SK-N-SH (cell line): Measurements from ENCODE around the gene CADM1. TPM values are rescaled to one million over a fixed set of nuclear protein-coding genes. Genes with fewer than 3 reads are reported as not detected.
A peak's percentile ranks its signal among the peaks of the same experiment; 100 is the strongest.

Experiments
- CTCF ChIA-PET: fragments of 300-600, 350-600 bp; formaldehyde crosslinking; extraction: SDS; loops from one replicate; lab custom pipeline; 2021; lab: Yijun Ruan, JAX
- POLR2A ChIA-PET: fragments of 350-600 bp; sonication (Branson Sonifier 250); formaldehyde crosslinking; extraction: SDS; loops from one replicate; lab custom pipeline; 2020; ENCODE audit warnings: antibody characterized with exemption, inconsistent platforms; lab: Yijun Ruan, JAX
- DNase-seq: peaks from one replicate; pipeline ENCODE4 v3.0.0; 2012
- H2AFZ ChIP-seq: fragments of 200-600 bp; sonication (generic); 2 replicates; pipeline ENCODE4 v1.8.1; 2016; ENCODE audit warnings: antibody characterized with exemption, mild to moderate bottlenecking, low read depth
- H3F3A ChIP-seq: fragments of 200-600 bp; sonication (generic); replicated peaks from 2 replicates; pipeline ENCODE3; 2016; ENCODE audit warnings: antibody characterized with exemption, mild to moderate bottlenecking; ENCODE audit not compliant: insufficient read depth
- H3K27ac ChIP-seq, 2 experiments: fragments of 200-500 bp in 1 of 2; fragments of 200-600 bp in 1 of 2; sonication (Bioruptor generic) in 1 of 2; sonication (generic), shearing (Covaris generic) in 1 of 2; 2 replicates each; pipeline versions ENCODE4 v1.5.1 to v1.6.1; 2014 to 2016; ENCODE audit warnings: low read depth in 2 of 2, inconsistent platforms in 1 of 2, low read length in 1 of 2, mild to moderate bottlenecking in 1 of 2, mixed read lengths in 1 of 2
- H3K27me3 ChIP-seq: fragments of 200-600 bp; sonication (generic), shearing (Covaris generic); 2 replicates; pipeline ENCODE4 v1.6.1; 2016; ENCODE audit warnings: mixed run types; ENCODE audit not compliant: insufficient read depth
- H3K36me3 ChIP-seq, 2 experiments: fragments of 200-500 bp in 1 of 2; fragments of 200-600 bp in 1 of 2; sonication (Bioruptor generic) in 1 of 2; sonication (generic) in 1 of 2; replicated peaks in 1 of 2; 2 replicates each; pipeline versions ENCODE3 to v1.5.1; 2014 to 2016; ENCODE audit warnings: low read length in 1 of 2, mild to moderate bottlenecking in 1 of 2; ENCODE audit not compliant: insufficient read depth in 2 of 2, control insufficient read depth in 1 of 2
- H3K4me1 ChIP-seq, 2 experiments: fragments of 200-500 bp in 1 of 2; fragments of 200-600 bp in 1 of 2; sonication (Bioruptor generic) in 1 of 2; sonication (generic), shearing (Covaris generic) in 1 of 2; 2 replicates each; pipeline versions ENCODE4 v1.5.1 to v1.6.1; 2014 to 2016; ENCODE audit warnings: low read depth in 1 of 2, low read length in 1 of 2, mixed run types in 1 of 2; ENCODE audit not compliant: insufficient read depth in 2 of 2, control insufficient read depth in 1 of 2
- H3K4me2 ChIP-seq: fragments of 200-600 bp; sonication (generic), shearing (Covaris generic); 2 replicates; pipeline ENCODE4 v1.6.1; 2017; ENCODE audit warnings: mixed run types
- H3K4me3 ChIP-seq, 2 experiments: fragments of 200-500 bp in 1 of 2; fragments of 200-600 bp in 1 of 2; sonication (Bioruptor generic) in 1 of 2; sonication (generic), shearing (Covaris generic) in 1 of 2; 2 replicates each; pipeline versions ENCODE4 v1.5.1 to v1.8.1; 2014 to 2016; ENCODE audit warnings: low read depth in 2 of 2, inconsistent platforms in 1 of 2, low read length in 1 of 2, mild to moderate bottlenecking in 1 of 2, mixed read lengths in 1 of 2, moderate library complexity in 1 of 2
- H3K79me2 ChIP-seq: fragments of 200-600 bp; sonication (generic); 2 replicates; pipeline ENCODE4 v1.8.1; 2017; ENCODE audit warnings: mild to moderate bottlenecking; ENCODE audit not compliant: insufficient read depth
- H3K9ac ChIP-seq: fragments of 200-600 bp; sonication (generic); 2 replicates; pipeline ENCODE4 v1.6.1; 2017; ENCODE audit warnings: mixed run types
- H3K9me2 ChIP-seq: fragments of 200-600 bp; sonication (generic); 2 replicates; pipeline ENCODE4 v1.6.1; 2017; ENCODE audit warnings: mixed run types
- H3K9me3 ChIP-seq: fragments of 200-600 bp; sonication (generic); 2 replicates; pipeline ENCODE4 v1.6.1; 2017; ENCODE audit warnings: mixed run types, mild to moderate bottlenecking, moderate library complexity
- H4K20me1 ChIP-seq: fragments of 200-600 bp; sonication (generic); 2 replicates; pipeline ENCODE4 v1.6.1; 2017; ENCODE audit warnings: mild to moderate bottlenecking, mixed run types; ENCODE audit not compliant: insufficient read depth
- CHD2 ChIP-seq: fragments of 150-350 bp; IDR thresholded peaks from 2 replicates; pipeline ENCODE4 v1.6.1; 2018; ENCODE audit warnings: low read length; ENCODE audit not compliant: partially characterized antibody
- EZH2phosphoT487 ChIP-seq: fragments of 200-600 bp; sonication (generic); IDR thresholded peaks from 2 replicates; pipeline ENCODE4 v1.6.1; 2017; ENCODE audit warnings: low read depth, mixed run types, mild to moderate bottlenecking, antibody characterized with exemption, moderate library complexity, borderline replicate concordance
- FOXJ3 ChIP-seq: sonication (generic); formaldehyde crosslinking; IDR thresholded peaks from 2 replicates; pipeline ENCODE4 v1.5.1; 2020; ENCODE audit warnings: mild to moderate bottlenecking, missing genetic modification reagents
- GABPA ChIP-seq: IDR thresholded peaks from 2 replicates; pipeline ENCODE4 v1.4.0; 2012; ENCODE audit warnings: low read depth, mild to moderate bottlenecking
- GATA2 ChIP-seq: sonication (generic); formaldehyde crosslinking; IDR thresholded peaks from 2 replicates; pipeline ENCODE4 v1.5.0; 2020; ENCODE audit warnings: mild to moderate bottlenecking, missing genetic modification reagents
- JUND ChIP-seq: IDR thresholded peaks from 2 replicates; pipeline ENCODE4 v1.4.0; 2012
- NFIC ChIP-seq: IDR thresholded peaks from 2 replicates; pipeline ENCODE4 v1.4.0; 2012; ENCODE audit warnings: borderline replicate concordance
- POLR2AphosphoS5 ChIP-seq: IDR thresholded peaks from 2 replicates; pipeline ENCODE4 v1.6.1; 2012; ENCODE audit warnings: low read depth, low read length
- RAD21 ChIP-seq: IDR thresholded peaks from 2 replicates; pipeline ENCODE4 v1.6.1; 2012; ENCODE audit warnings: mild to moderate bottlenecking, low read length
- RCOR1 ChIP-seq: fragments of 150-350 bp; IDR thresholded peaks from 2 replicates; pipeline ENCODE4 v1.6.1; 2017; ENCODE audit warnings: antibody characterized with exemption, low read length
- RFX5 ChIP-seq: IDR thresholded peaks from 2 replicates; pipeline ENCODE4 v1.6.1; 2012; ENCODE audit warnings: mild to moderate bottlenecking, improper control_type of control experiment, low read length
- SIN3A ChIP-seq: IDR thresholded peaks from 2 replicates; pipeline ENCODE4 v1.6.1; 2012; ENCODE audit warnings: low read depth, mild to moderate bottlenecking, low read length, moderate library complexity, borderline replicate concordance
- TAF1 ChIP-seq: IDR thresholded peaks from 2 replicates; pipeline ENCODE4 v1.6.1; 2012; ENCODE audit warnings: low read depth, mild to moderate bottlenecking, low read length, moderate library complexity, borderline replicate concordance
- ZBTB33 ChIP-seq: IDR thresholded peaks from 2 replicates; pipeline ENCODE4 v1.4.0; 2012; ENCODE audit warnings: low read depth, borderline replicate concordance
- WGBS: methylation state at CpG from one replicate; pipeline ENCODE4 v1.1.6; 2017; ENCODE audit warnings: low lambda C conversion rate; 5-methylcytosine and 5-hydroxymethylcytosine counted together
- polyA plus RNA-seq, 3 experiments: library from polyadenylated mRNA; depleted of rRNA; stranded (reverse); fragments of >200 nt; gene quantifications; 2 replicates each; pipeline ENCODE4 v1.2.3, GENCODE V29; 2012
- TF ChIP-seq, protein P1 (sequence below): IDR thresholded peaks from 2 replicates; pipeline ENCODE4; 2012
- TF ChIP-seq, protein P2 (sequence below): IDR thresholded peaks from 2 replicates; pipeline ENCODE4 v1.6.1; 2012; ENCODE audit warnings: mild to moderate bottlenecking, low read depth, low read length, moderate library complexity

Gene CADM1
- polyA plus RNA-seq, 1 of the 3 experiments (the other 2 are of a cell fraction), result 7.9 TPM

DNA sequence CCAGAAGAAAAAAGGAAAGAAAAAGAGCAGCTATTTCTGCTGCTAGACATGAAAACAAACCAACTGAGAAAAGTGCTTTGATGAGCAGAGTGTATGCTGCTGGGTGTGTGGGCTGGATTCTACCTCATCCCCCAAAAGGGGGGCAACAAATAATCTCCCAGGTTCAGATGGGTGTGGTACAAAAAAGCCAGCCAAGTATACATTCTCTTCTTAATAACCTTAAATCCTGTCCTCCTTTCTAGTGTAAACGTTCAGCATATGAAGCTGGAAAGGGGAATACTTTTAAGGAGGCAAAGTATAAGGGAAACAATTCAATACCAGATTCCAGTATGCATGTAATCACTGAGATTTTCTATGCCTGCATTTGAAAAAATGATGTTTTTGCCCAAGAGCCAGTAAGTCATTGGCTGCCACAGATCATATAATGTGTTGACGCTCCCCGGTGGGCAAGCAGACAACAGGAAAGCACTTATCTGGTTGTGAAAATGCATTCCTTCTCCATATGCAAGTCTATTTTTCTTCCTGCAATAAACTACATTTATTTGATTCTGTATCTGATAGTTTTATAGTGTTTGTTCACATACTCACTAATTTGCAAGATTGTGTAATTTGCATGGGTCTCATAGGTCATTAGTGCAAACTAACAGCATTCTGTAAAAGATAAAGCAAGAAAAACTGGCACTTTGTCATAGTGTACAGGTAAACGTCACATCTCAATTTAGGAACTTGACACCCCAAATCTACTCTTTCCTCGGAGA, 201.1 kb downstream of the CADM1 start:
- no peaks in the 10 kb centered on the region for H3K36me3 ChIP-seq
- no peaks in the 10 kb centered on the region for H3F3A ChIP-seq
- no peaks in the 10 kb centered on the region for H3K79me2 ChIP-seq
- H3K9me2 ChIP-seq, result no peaks in the 10 kb centered on the region; the same call in 1 of the 2 replicates
- H3K4me3 ChIP-seq, result no peak overlapping the region
- H3K4me1 ChIP-seq, result peaks cover 0 to 27% of the 10 kb centered on the region in 2 experiments; a peak in 2 of 4 replicates
- WGBS, result 52% methylated on average over 5 of the region's 5 CpGs
- CTCF ChIA-PET, result interaction anchor here (1.0 to 1.2 kb wide), 2 partner anchors 20 to 25 kb away, joined by 3 read pairs; no protein-coding TSS in a partner anchor
- DNase-seq, result no peak
- H2AFZ ChIP-seq, result no peak overlapping the region
- H4K20me1 ChIP-seq, result no peaks in the 10 kb centered on the region
- POLR2A ChIA-PET, result interaction anchor here (0.6 kb wide), 1 partner anchor 96 kb away, joined by 4 read pairs; no protein-coding TSS in a partner anchor
- peak overlapping the region in 1 of 2 experiments; percentile 82; a peak in 2 of 4 replicates for H3K27ac ChIP-seq
- no peak overlapping the region for H3K4me2 ChIP-seq
- no peaks in the 10 kb centered on the region for H3K9me3 ChIP-seq
- no peak overlapping the region for H3K9ac ChIP-seq
- no peaks in the 10 kb centered on the region for H3K27me3 ChIP-seq
- peak; percentile 19; the same call in 1 of the 2 replicates for TF ChIP-seq RCOR1
- no peak for TF ChIP-seq GATA2 (CRISPR knock-in tag)

DNA sequence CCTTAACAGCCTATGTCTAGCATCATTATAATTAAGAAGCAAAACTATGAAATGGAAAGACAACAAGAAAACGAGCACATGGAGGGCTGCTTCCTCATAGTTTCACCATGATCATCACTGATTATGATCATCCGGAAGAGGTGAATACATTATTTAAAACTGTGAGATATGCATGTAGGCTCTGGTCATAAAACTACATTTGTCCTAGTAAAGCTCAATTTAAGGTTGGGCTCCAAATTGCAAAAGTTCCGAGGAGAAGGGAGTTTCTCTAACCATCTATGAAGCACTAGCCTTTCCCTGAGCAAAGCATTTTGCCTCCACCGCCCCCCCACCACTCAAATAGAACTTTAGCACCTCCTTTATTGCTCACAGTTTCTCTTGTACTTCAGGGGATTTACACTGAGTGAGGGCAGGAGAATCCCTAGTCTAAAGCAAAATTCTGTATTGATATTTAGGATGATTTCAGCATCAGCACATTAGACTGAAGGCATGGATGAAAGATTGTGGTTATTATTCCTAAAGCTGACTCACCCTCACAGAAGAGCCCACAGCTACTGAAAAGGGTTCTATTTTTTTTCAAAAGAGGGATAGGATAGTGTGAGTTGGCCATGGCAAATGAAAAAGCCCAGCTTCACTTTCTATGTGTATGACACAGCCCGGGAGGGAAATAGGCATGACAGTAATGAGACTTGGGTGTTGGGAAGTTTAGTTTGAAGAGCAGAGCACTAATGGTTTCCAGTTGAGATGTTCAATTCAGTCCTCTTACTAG, 203.4 kb downstream of the CADM1 start:
- WGBS, result 71% methylated on average over 5 of the region's 5 CpGs
- DNase-seq, result no peak
- CTCF ChIA-PET, result interaction anchor here (1.2 kb wide), 1 partner anchor 9 kb away, joined by 3 read pairs; no protein-coding TSS in a partner anchor
- no peak for TF ChIP-seq CHD2
- TF ChIP-seq, protein P1, sequence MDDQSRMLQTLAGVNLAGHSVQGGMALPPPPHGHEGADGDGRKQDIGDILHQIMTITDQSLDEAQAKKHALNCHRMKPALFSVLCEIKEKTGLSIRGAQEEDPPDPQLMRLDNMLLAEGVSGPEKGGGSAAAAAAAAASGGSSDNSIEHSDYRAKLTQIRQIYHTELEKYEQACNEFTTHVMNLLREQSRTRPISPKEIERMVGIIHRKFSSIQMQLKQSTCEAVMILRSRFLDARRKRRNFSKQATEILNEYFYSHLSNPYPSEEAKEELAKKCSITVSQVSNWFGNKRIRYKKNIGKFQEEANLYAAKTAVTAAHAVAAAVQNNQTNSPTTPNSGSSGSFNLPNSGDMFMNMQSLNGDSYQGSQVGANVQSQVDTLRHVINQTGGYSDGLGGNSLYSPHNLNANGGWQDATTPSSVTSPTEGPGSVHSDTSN, result no peak
- TF ChIP-seq NFIC, result no peak
- TF ChIP-seq POLR2AphosphoS5, result no peak
- TF ChIP-seq, protein P2, sequence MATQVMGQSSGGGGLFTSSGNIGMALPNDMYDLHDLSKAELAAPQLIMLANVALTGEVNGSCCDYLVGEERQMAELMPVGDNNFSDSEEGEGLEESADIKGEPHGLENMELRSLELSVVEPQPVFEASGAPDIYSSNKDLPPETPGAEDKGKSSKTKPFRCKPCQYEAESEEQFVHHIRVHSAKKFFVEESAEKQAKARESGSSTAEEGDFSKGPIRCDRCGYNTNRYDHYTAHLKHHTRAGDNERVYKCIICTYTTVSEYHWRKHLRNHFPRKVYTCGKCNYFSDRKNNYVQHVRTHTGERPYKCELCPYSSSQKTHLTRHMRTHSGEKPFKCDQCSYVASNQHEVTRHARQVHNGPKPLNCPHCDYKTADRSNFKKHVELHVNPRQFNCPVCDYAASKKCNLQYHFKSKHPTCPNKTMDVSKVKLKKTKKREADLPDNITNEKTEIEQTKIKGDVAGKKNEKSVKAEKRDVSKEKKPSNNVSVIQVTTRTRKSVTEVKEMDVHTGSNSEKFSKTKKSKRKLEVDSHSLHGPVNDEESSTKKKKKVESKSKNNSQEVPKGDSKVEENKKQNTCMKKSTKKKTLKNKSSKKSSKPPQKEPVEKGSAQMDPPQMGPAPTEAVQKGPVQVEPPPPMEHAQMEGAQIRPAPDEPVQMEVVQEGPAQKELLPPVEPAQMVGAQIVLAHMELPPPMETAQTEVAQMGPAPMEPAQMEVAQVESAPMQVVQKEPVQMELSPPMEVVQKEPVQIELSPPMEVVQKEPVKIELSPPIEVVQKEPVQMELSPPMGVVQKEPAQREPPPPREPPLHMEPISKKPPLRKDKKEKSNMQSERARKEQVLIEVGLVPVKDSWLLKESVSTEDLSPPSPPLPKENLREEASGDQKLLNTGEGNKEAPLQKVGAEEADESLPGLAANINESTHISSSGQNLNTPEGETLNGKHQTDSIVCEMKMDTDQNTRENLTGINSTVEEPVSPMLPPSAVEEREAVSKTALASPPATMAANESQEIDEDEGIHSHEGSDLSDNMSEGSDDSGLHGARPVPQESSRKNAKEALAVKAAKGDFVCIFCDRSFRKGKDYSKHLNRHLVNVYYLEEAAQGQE, result no peak
- TF ChIP-seq TAF1, result no peak
- no peak for TF ChIP-seq RCOR1
- TF ChIP-seq FOXJ3 (CRISPR knock-in tag), result no peak
- no peak for TF ChIP-seq RFX5
- TF ChIP-seq RAD21, result no peak
- no peak for TF ChIP-seq ZBTB33
- no peak for TF ChIP-seq EZH2phosphoT487
- no peak for TF ChIP-seq JUND
- TF ChIP-seq GABPA, result no peak
- no peak for TF ChIP-seq SIN3A

More for the DNA sequence above, 203.4 kb downstream of the CADM1 start:
- Histone ChIP-seq H4K20me1 (no peaks in the 10 kb centered on the region), H3K9me3 (no peaks in the 10 kb centered on the region), H3K4me3 (no peak overlapping the region), H3K36me3 (no peaks in the 10 kb centered on the region), H3K4me1 (peaks cover 0 to 38% of the 10 kb centered on the region in 2 experiments; a peak in 2 of 4 replicates), H3K9ac (no peak overlapping the region), H3K9me2 (no peaks in the 10 kb centered on the region; the same call in 1 of the 2 replicates), H2AFZ (no peak overlapping the region), H3K27me3 (no peaks in the 10 kb centered on the region), H3K27ac (no peak overlapping the region), H3K4me2 (no peak overlapping the region), H3K79me2 (no peaks in the 10 kb centered on the region), H3F3A (no peaks in the 10 kb centered on the region)
- POLR2A ChIA-PET, result interaction anchor here (0.6 kb wide), 1 partner anchor 22 kb away, joined by 4 read pairs; no protein-coding TSS in a partner anchor
